Mesodermal cell (in vitro differentiated cells): ENCODE results near the gene RGS3.

Source experiments
- H3K27ac ChIP-seq: 2 replicates; pipeline ENCODE4 v1.7.0; 2013; ENCODE audit warnings: mild to moderate bottlenecking, low read depth, low read length, moderate library complexity; ENCODE audit not compliant: severe bottlenecking
- H3K36me3 ChIP-seq: 2 replicates; pipeline ENCODE4 v1.7.1; 2013; ENCODE audit warnings: mild to moderate bottlenecking, low read length, moderate library complexity; ENCODE audit not compliant: control insufficient read depth, insufficient read depth
- H3K4me1 ChIP-seq: one replicate; pipeline ENCODE4 v1.7.1; 2013; ENCODE audit warnings: mild to moderate bottlenecking, low read length; ENCODE audit not compliant: insufficient read depth, control insufficient read depth, poor library complexity, severe bottlenecking
- H3K4me3 ChIP-seq: 2 replicates; pipeline ENCODE4 v1.7.0; 2013; ENCODE audit warnings: low read length, control low read depth, mild to moderate bottlenecking; ENCODE audit not compliant: insufficient read depth, poor library complexity, severe bottlenecking; ENCODE audit errors: extremely low read depth
- H3K9me3 ChIP-seq: 2 replicates; pipeline ENCODE4 v1.7.1; 2013; ENCODE audit warnings: mild to moderate bottlenecking, low read length, moderate library complexity; ENCODE audit not compliant: control insufficient read depth
- WGBS, 2 experiments: methylation state at CpG; one replicate each; pipeline ENCODE4 v1.1.5; 2013; ENCODE audit warnings: missing lambda C conversion rate in 2 of 2; ENCODE audit not compliant: insufficient coverage in 2 of 2; 5-methylcytosine and 5-hydroxymethylcytosine counted together

Gene RGS3

DNA sequence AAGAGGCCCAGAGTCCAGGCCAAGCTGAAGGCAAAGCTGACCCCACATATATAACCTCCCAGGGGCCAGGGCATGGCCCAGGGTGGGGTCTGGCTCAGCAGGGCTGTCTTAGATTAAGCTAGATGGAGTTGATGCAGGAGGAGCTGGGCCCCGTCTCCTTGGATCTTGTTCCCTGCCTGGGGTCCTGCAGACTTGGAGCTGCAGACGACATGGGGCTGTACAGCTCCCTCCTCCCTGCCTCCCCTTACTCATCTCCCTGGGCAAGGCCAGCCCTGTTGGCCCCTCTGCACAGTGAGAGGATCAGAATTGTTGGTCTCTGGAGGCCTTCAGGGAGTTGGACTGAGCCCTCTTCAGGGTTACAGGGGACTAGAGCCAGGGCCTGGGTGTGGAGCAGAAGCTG lies 134.9 kb downstream of the RGS3 start:
- 92 to 100% methylated on average over 1 to 2 of the region's 2 CpGs for WGBS, 2 experiments
- Histone ChIP-seq H3K4me1 (peaks cover 59% of the 10 kb centered on the region), H3K27ac (peak overlapping the region; percentile 90), H3K4me3 (peak overlapping the region; percentile 19), H3K36me3 (peaks cover 42% of the 10 kb centered on the region), H3K9me3 (no peaks in the 10 kb centered on the region)

DNA sequence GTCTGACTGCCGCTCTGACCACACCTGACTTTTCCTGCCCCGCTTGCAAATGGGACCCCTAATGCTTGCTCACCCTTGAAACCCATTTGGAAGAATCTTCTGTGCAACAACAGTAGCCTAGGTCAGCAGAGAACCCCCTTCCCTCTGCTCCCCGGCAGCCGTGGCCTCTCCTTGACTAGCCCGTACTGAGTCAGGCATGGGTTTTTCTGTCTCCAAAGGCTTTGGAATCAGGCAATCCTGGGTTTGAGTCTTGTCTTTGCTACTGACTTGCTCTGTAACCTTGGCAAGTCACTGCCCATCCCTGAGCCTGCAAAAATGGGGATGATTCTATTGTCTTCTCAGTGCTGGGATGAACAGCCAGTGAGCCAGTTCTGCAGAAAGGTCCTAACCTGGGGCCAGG lies 135.4 kb downstream of the RGS3 start:
- Histone ChIP-seq H3K27ac (peak overlapping the region; percentile 90), H3K9me3 (no peaks in the 10 kb centered on the region), H3K36me3 (peaks cover 42% of the 10 kb centered on the region), H3K4me1 (peaks cover 58% of the 10 kb centered on the region), H3K4me3 (peak overlapping the region; percentile 19)
- WGBS, 2 experiments = 93 to 97% methylated on average over 3 to 5 of the region's 5 CpGs

DNA sequence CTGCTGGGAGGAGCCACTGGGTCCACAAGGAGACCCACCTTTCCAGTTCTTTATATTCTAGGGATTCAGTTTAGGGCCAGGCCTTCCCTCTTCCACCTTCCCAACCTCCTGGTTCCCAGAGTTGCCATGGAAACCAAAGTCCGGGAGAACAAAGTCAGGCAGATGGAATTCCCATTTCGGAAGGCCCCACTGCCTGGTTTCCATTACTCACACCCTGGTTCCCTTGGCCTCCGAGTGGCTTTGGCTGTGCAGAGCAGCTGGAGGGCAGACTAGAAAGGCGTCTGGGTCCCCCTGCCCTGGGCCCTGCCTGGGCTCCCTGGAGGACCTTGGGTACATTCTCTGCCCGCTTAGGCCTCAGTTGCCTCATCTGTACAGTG lies 136.1 kb downstream of the RGS3 start:
- no peak overlapping the region for H3K4me3 ChIP-seq
- H3K36me3 ChIP-seq = peaks cover 36% of the 10 kb centered on the region
- H3K27ac ChIP-seq = peak overlapping the region; percentile 90
- WGBS, 2 experiments = 55 to 59% methylated on average over 4 to 5 of the region's 5 CpGs
- peaks cover 58% of the 10 kb centered on the region for H3K4me1 ChIP-seq
- H3K9me3 ChIP-seq = no peaks in the 10 kb centered on the region

DNA sequence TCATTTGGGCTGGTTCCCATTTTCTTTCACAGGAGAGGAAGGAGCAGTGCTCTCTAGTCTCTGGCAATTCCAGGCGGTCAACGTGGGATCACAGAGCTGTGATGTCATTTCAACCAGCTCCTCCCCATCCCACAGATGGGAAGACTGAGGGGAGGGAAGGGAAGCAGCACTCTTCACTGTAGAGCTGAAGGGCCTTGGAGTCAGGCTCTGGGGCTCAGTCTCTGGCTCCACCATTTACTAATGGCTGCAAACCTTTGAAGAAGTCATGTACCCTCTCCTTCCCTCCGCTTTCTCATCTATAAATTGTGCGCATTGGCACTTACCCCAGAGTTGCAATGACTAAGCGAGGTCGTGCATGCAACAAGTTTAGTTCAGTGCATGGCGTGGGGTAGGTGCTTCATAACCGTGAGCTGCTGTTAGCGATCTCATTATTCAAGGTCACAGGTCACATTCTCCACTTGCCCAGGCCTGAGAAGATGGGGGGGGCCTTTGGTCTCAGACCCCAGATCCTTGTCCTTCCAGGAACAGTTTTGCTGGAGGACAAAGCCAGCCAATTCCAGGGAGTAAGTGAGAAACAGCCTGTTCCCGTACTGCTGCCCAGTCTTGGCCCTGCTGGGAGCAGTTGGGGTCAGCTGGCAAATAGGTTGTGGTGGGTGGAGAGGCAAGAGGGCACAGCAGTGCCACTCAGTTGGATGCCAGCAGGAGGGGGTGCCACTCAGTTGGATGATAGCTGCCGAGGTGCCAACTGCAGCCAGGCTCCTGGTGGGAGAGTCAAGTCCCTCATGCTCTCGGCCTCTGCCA lies 136.7 kb downstream of the RGS3 start:
- H3K36me3 ChIP-seq = peaks cover 31% of the 10 kb centered on the region
- 85 to 93% methylated on average over 9 to 10 of the region's 12 CpGs for WGBS, 2 experiments
- no peak overlapping the region for H3K4me3 ChIP-seq
- peak overlapping the region; percentile 90 for H3K27ac ChIP-seq
- H3K9me3 ChIP-seq = no peaks in the 10 kb centered on the region
- peaks cover 58% of the 10 kb centered on the region for H3K4me1 ChIP-seq

DNA sequence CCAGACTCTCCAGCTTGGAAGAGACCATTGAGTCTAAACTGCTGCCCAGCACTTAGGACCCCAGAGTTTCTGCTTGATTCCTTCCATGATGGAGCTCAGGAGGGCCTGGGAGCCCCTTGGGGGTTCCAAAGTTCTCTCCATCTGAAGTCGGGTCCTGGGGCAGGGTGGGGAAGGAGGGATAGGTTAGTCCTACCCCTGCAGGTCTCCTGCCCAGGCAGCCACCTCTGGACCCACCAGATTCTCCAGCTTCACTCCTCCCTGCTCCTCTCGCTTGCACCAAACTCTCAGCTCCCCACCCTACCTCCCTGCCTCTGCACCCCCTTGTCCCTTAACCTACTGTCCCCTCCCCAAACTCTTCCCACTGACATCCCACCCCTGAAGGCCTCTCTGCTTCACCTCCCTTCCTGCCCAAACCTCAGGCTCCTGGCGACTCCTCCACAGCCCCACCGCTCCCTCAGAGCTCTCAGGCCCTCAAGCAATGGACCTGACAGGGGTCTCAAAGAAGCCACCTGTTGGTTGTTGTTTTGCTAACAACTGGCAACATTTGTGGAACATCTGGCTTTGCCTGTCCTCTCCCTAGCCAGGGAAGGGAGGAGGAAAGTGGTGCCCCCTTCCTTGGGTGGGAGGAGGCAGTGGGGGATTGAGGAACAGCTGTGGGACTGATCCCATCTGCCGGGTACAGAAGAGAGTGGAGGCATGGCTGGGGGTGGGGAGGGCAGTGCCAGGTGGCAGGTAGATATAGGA lies 137.5 kb downstream of the RGS3 start:
- Histone ChIP-seq H3K27ac (no peak overlapping the region), H3K4me3 (no peak overlapping the region), H3K4me1 (peaks cover 58% of the 10 kb centered on the region), H3K9me3 (no peaks in the 10 kb centered on the region), H3K36me3 (peaks cover 23% of the 10 kb centered on the region)
- 85 to 87% methylated on average over 3 to 4 of the region's 5 CpGs for WGBS, 2 experiments

DNA sequence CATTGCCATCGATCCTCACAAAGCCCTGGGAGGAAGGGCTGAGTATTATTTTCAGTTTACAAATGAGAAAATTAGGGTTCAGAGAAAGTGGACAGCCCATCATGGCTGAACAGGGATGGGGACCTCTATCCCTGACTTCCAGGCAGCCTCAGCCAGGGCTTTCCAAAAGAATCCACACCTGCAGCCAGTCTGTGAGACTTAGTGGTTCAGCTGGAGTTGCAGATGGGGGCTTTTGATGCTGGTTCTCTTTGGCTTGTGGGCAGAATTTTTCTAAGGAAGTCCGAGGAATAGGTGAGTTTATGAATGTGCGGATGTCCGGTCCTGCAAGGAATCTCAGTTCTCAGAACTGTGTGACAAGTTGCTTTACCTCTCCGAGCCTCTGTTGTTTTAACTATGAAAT lies 138.1 kb downstream of the RGS3 start:
- Histone ChIP-seq H3K27ac (no peak overlapping the region), H3K9me3 (no peaks in the 10 kb centered on the region), H3K4me3 (no peak overlapping the region), H3K4me1 (peaks cover 55% of the 10 kb centered on the region), H3K36me3 (peaks cover 17% of the 10 kb centered on the region)
- WGBS, 2 experiments = 94 to 98% methylated on average over 4 to 5 of the region's 5 CpGs

DNA sequence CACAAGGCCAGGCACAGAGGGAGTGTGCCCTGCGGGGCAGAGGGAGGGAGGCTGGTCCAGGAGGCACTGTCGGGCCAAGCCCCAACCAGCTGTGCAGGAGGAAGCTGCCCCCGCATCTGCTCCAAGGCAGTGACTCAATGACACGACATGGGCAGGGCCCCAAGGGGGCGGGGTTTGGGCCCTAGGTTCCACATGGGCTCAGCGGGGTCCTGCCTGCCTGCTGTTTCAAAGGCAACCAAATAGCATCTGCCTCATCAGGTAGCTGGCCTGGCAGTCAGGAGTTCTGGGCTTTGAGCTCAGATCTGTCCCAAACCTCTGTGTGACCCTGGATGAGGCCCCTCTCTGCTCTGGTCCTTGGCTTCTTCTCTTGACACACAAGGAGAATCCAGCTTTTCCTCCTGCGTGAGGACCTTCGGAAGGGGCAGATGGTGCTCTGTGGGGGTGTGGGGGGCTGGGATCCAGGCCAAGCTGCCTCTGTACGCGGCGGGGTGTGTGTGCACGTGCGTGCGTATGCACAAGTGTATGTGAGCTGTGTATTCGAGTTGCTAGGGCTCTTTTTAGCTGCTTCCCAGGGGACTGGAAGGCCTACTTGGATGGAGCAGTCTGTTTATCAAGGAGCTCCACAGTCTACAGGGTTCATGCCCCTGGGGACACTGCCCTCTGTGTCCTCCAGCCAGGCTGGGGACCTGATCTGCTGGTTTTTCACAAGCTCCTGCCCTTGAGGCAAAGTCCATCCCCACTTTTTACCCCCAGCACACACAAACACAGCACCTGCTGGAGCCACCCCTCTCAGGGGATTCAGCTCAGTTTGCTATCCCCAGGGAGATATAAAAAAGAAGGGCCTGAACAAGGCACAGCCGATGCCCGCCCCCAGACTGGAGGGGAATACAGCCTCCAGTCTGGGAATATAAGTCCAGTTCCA lies 138.9 kb downstream of the RGS3 start:
- peaks cover 9% of the 10 kb centered on the region for H3K36me3 ChIP-seq
- H3K9me3 ChIP-seq = no peaks in the 10 kb centered on the region
- H3K4me1 ChIP-seq = peaks cover 48% of the 10 kb centered on the region
- peak overlapping the region; percentile 69 for H3K27ac ChIP-seq
- 48 to 51% methylated on average over 15 to 17 of the region's 17 CpGs for WGBS, 2 experiments
- H3K4me3 ChIP-seq = no peak overlapping the region

DNA sequence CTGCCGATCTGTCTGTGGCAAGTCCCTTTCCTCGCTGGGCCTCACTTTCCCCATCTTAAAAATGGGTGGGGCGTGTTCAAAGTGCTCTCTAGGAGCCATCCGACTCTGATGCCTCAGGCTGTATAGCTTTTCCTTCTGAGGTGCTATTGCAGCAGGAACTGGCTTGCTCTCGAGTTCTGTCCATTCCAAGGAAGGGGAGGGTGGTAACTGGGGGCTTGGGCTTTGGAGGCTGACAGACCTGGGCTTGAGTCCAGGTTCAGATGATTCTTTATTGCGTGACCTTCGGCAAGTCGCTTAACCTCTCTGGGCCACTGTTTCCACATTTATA lies 139.5 kb downstream of the RGS3 start:
- 84 to 86% methylated on average over 5 of the region's 8 CpGs for WGBS, 2 experiments
- Histone ChIP-seq H3K27ac (no peak overlapping the region), H3K36me3 (peaks cover 3% of the 10 kb centered on the region), H3K9me3 (no peaks in the 10 kb centered on the region), H3K4me3 (no peak overlapping the region), H3K4me1 (peaks cover 43% of the 10 kb centered on the region)

DNA sequence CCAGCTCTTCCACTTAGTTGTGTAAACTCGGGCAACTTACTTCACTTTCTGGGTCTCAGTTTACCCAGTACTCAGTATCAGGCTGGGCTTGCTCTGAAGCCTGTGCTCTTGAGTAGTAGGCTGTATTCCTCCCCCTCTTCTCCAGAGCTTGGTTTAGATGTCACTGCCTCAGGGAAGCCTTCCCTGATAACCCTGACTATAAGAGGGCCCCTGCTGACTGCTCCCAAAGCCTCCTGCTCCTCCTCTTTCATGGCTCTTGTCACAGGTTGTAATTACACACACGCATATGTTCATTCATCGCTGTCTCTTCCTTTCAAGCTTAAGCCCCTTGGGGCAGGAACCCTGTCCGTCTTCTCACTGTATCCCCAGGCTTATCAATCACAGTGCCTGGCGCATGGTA lies 140.2 kb downstream of the RGS3 start:
- H3K4me3 ChIP-seq = no peak overlapping the region
- no peaks in the 10 kb centered on the region for H3K9me3 ChIP-seq
- H3K36me3 ChIP-seq = no peaks in the 10 kb centered on the region
- no peak overlapping the region for H3K27ac ChIP-seq
- 90 to 91% methylated on average over 3 of the region's 5 CpGs for WGBS, 2 experiments
- H3K4me1 ChIP-seq = peaks cover 35% of the 10 kb centered on the region

DNA sequence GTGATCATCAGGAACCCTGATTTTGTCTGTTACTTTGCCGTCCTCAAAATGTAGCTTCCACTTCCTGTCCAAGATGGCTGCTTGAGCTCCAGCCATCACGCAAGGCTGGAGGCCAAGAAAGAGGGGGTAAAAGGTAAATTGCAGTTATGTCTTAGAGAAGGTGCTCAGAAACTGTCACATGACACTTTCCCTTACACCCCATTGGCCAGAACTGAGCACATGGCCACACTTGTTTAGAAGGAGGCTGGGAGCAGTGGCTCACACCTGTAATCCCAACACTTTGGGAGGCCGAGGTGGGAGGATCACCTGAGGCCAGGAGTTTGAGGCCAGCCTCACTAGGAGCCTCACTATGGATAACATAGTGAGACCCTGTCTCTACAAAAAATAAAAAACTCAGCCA lies 140.9 kb downstream of the RGS3 start:
- Histone ChIP-seq H3K4me1 (peaks cover 30% of the 10 kb centered on the region), H3K27ac (no peak overlapping the region), H3K9me3 (no peaks in the 10 kb centered on the region), H3K4me3 (no peak overlapping the region), H3K36me3 (no peaks in the 10 kb centered on the region)
- WGBS, 2 experiments = 91 to 93% methylated on average over 2 of the region's 3 CpGs
